Colonic mucosa (tissue), 4 donors: Measurements from ENCODE around the gene DNM3. TPM values are rescaled to one million over a fixed set of nuclear protein-coding genes. Genes with fewer than 3 reads are reported as not detected.
"Not testable (repeated sequence)": the region's sequence is repeated elsewhere in the genome, so short reads cannot be mapped to it uniquely, and the experiment has no call there.

ENCODE experiments used
- DNase-seq: peaks from one replicate; pipeline ENCODE4 v3.0.0-alpha.2; 2020
- H3K27ac ChIP-seq: fragments of 200-600 bp; one replicate; pipeline ENCODE4 v1.8.0; 2021
- H3K27me3 ChIP-seq: fragments of 200-600 bp; one replicate; pipeline ENCODE4 v1.8.0; 2021
- H3K36me3 ChIP-seq: fragments of 200-600 bp; one replicate; pipeline ENCODE4 v1.8.0; 2021
- H3K4me1 ChIP-seq: fragments of 200-600 bp; one replicate; pipeline ENCODE4 v1.8.0; 2021; ENCODE audit warnings: mild to moderate bottlenecking
- H3K4me3 ChIP-seq: fragments of 200-600 bp; one replicate; pipeline ENCODE4 v1.8.0; 2021
- H3K9ac ChIP-seq, 2 donors: one replicate each; pipeline ENCODE4 v1.7.0; 2013; ENCODE audit warnings: control low read depth in 2 of 2, low read depth in 2 of 2, low read length in 2 of 2
- H3K9me3 ChIP-seq: fragments of 200-600 bp; one replicate; pipeline ENCODE4 v1.8.0; 2021
- intact Hi-C: fragments of 100-400 bp; cut with DNase I; formaldehyde crosslinking; loops from one replicate; pipeline ENCODE4 v1.14.1; 2022
- total RNA-seq, 2 donors: library from RNA; stranded (reverse); fragmentation: NEBNext Ultra II Directional in 1 of 2; extraction: Animal tissue kit (Norgen Biotek cat#: 25700) in 1 of 2; gene quantifications; one replicate each; pipeline ENCODE4 v1.2.1, GENCODE V29; 2021
- TF ChIP-seq, protein P1 (sequence below): fragments of 200-600 bp; IDR thresholded peaks from one replicate; pipeline ENCODE4 v1.8.0; 2022; ENCODE audit warnings: antibody characterized with exemption, mild to moderate bottlenecking
- donor health status: healthy.
- donor health status: DM: no; HTN: no; CAD: no.
- donor health status: DM: no; HTN: no; CAD: no.

DNM3 gene
- total RNA-seq, 2 donors from 2014 or later: 1.7 to 2.6 TPM

GRCh38 chr1:171798311-171798710 is 43.0 kb upstream of the DNM3 start:
- no peaks in the 10 kb centered on the region for H3K36me3 ChIP-seq
- no peak overlapping the region for H3K27ac ChIP-seq
- no peak overlapping the region for H3K9ac ChIP-seq
- no peak for DNase-seq
- H3K4me3 ChIP-seq: no peak overlapping the region
- TF ChIP-seq, protein P1, sequence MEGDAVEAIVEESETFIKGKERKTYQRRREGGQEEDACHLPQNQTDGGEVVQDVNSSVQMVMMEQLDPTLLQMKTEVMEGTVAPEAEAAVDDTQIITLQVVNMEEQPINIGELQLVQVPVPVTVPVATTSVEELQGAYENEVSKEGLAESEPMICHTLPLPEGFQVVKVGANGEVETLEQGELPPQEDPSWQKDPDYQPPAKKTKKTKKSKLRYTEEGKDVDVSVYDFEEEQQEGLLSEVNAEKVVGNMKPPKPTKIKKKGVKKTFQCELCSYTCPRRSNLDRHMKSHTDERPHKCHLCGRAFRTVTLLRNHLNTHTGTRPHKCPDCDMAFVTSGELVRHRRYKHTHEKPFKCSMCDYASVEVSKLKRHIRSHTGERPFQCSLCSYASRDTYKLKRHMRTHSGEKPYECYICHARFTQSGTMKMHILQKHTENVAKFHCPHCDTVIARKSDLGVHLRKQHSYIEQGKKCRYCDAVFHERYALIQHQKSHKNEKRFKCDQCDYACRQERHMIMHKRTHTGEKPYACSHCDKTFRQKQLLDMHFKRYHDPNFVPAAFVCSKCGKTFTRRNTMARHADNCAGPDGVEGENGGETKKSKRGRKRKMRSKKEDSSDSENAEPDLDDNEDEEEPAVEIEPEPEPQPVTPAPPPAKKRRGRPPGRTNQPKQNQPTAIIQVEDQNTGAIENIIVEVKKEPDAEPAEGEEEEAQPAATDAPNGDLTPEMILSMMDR: no peak
- no peaks in the 10 kb centered on the region for H3K4me1 ChIP-seq
- no peaks in the 10 kb centered on the region for H3K9me3 ChIP-seq
- intact Hi-C loops: no loop called here
- H3K27me3 ChIP-seq: no peaks in the 10 kb centered on the region

GRCh38 chr1:171798765-171799164 is 42.5 kb upstream of the DNM3 start:
- no peaks in the 10 kb centered on the region for H3K9me3 ChIP-seq
- no peaks in the 10 kb centered on the region for H3K4me1 ChIP-seq
- intact Hi-C loops: no loop called here
- no peak overlapping the region for H3K4me3 ChIP-seq
- TF ChIP-seq, protein P1: no peak
- H3K9ac ChIP-seq: no peak overlapping the region
- no peak for DNase-seq
- H3K27me3 ChIP-seq: no peaks in the 10 kb centered on the region
- no peaks in the 10 kb centered on the region for H3K36me3 ChIP-seq
- no peak overlapping the region for H3K27ac ChIP-seq

DNA sequence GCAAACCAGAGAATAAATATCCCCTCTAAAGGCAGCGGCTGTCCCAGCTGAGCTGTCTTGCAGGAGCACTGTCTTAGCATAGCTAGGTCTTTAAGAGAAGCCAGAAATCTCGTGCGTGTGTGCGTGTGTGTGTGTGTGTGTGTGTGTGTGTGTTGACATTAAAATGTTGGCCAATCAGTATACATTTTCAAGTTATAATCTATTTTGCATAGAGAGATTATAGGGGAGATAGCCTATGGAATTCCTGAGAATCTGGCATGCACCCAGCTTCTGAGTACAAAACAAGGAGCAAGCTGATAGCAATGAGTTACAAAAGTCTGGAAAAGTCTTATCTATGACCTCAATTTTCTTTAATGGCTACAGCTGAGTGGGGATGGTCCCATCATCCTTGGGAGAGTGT is 42.1 kb upstream of the DNM3 start:
- Histone ChIP-seq H3K9ac (no peak overlapping the region), H3K27me3 (no peaks in the 10 kb centered on the region), H3K9me3 (no peaks in the 10 kb centered on the region), H3K4me1 (no peaks in the 10 kb centered on the region), H3K36me3 (no peaks in the 10 kb centered on the region), H3K4me3 (no peak overlapping the region), H3K27ac (no peak overlapping the region)
- intact Hi-C loops: no loop called here
- TF ChIP-seq, protein P1: no peak
- DNase-seq: no peak

DNA sequence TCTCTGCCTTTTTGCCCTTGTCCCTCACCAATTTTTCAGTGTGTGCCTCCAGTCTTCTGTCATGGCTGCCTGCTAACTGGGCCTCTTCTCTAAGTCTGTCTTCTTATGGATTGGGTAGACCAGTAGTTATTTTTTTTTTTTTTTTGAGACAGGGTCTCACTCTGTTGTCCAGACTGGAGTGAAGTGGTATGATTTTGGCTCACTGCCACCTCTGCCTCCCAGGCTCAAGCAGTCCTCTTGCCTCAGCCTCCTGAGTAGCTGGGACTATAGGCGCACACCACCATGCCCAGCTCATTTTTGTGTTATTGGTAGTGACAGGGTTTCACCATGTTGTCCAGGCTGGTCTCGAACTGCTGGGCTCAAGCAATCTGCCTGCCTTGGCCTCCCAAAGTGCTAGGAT is 41.6 kb upstream of the DNM3 start:
- H3K9ac ChIP-seq, H3K36me3 ChIP-seq, intact Hi-C loops, H3K4me1 ChIP-seq, H3K27ac ChIP-seq, H3K4me3 ChIP-seq, DNase-seq, H3K27me3 ChIP-seq, H3K9me3 ChIP-seq: not testable (repeated sequence)

GRCh38 chr1:171800342-171800741 is 41.0 kb upstream of the DNM3 start:
- H3K36me3 ChIP-seq: no peaks in the 10 kb centered on the region
- no peaks in the 10 kb centered on the region for H3K4me1 ChIP-seq
- no peaks in the 10 kb centered on the region for H3K9me3 ChIP-seq
- no peak for DNase-seq
- intact Hi-C loops: no loop called here
- no peak overlapping the region for H3K9ac ChIP-seq
- H3K4me3 ChIP-seq: no peak overlapping the region
- no peak overlapping the region for H3K27ac ChIP-seq
- H3K27me3 ChIP-seq: no peaks in the 10 kb centered on the region
- TF ChIP-seq, protein P1: no peak

DNA sequence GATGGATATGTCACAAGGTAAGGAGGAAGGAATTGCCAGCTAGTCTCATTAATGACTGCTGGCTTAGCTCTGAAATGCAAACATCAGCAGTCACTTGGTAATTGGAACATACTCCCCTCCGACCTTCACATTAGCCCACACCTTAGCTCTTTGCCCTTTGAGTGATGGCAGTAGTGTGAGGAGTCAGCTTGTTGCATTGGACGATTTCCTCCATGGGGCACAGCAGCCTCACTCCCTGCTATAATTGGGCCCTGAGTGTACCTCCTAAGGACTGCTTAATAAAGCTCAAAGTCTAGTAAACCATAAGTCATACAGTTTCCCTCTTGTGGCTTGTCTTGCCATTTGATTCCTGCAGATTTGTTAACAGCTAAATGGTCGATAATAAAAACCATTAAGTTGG is 40.4 kb upstream of the DNM3 start:
- Histone ChIP-seq H3K9me3 (no peaks in the 10 kb centered on the region), H3K4me1 (no peaks in the 10 kb centered on the region)

More for the DNA sequence above, 40.4 kb upstream of the DNM3 start:
- intact Hi-C loops: loop anchor here (1.0 kb wide), 1 partner anchor 184 kb away; no protein-coding TSS in a partner anchor
- TF ChIP-seq, protein P1: no peak
- Histone ChIP-seq H3K27me3 (no peaks in the 10 kb centered on the region), H3K27ac (no peak overlapping the region), H3K36me3 (no peaks in the 10 kb centered on the region), H3K9ac (no peak overlapping the region), H3K4me3 (no peak overlapping the region)
- DNase-seq: no peak
